ENCODE data around the gene AK5.

GRCh38 chr1:77250126-77250525, 31.7 kb upstream of the AK5 start:
- TF ChIP-seq EZH2 (optimal IDR thresholded peaks at IDR 0.05; ENCODE audit: low read depth, low read length) (no peak), CTCF (IDR thresholded peaks at IDR 0.05; ENCODE audit: low read length) (no peak)

All from MM.1S (cell line).